Cardiac septum (tissue), 1 donor: ENCODE results near the gene SEMA3D. TPM values are rescaled to one million over a fixed set of nuclear protein-coding genes. Genes with fewer than 3 reads are reported as not detected.

Experiments used
- DNase-seq: peaks from one replicate; pipeline ENCODE4 v3.0.0-alpha.2; 2020; ENCODE audit warnings: low spot score
- intact Hi-C: fragments of 100-400 bp; cut with DNase I; formaldehyde crosslinking; loops from one replicate; pipeline ENCODE4 v1.14.0; 2022
- long read RNA-seq: library from polyadenylated mRNA; unstranded; transcript quantifications from one replicate; pipeline ENCODE4 v2.0.0, GENCODE V29; 2021
- total RNA-seq: library from RNA; stranded (reverse); fragmentation: NEBNext Ultra II Directional; extraction: Animal tissue kit (Norgen Biotek cat#: 25700); gene quantifications from one replicate; pipeline ENCODE4 v1.2.1, GENCODE V29; 2021
- donor health status: DM: no; HTN: no; CAD: no.

Gene SEMA3D
- 1.9 TPM for total RNA-seq
- long read RNA-seq: 0 reads

GRCh38 chr7:85186521-85187241, at the start of gene SEMA3D:
TSS of gene SEMA3D (minus strand) at chr7:85187056. CDS start at chr7:85121891, 65,165 bp downstream.
- intact Hi-C loops: loop anchor here (5.0 kb wide), 1 partner anchor 144 kb away; no protein-coding TSS in a partner anchor

GRCh38 chr7:85234730-85235129, 47.9 kb upstream of the SEMA3D start:
- DNase-seq: no peak
- intact Hi-C loops: no loop called here

More at GRCh38 chr7:85186521-85187241, at the start of gene SEMA3D:
- peak; percentile 77 for DNase-seq

GRCh38 chr7:85232068-85232467, 45.2 kb upstream of the SEMA3D start:
- intact Hi-C loops: no loop called here
- DNase-seq: no peak

DNA sequence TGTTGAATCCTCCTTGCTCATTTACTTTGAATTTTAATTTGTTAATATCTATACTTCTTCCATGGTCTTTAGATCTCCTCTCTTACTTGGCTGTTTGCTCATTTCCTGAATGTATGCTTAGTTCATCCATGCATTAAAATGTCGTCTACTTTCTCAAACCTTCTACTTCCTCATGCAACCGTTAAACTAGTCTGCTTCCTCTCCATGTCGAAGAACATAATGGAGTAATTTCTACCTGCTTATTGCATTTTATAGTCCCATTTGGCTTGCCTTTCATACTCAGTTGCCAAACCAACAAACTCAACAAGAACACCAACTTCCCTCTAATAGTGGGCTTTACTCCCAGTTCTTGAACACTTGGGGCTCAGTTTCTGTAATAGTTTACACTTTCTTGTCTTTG, 43.8 kb upstream of the SEMA3D start:
- no peak for DNase-seq
- intact Hi-C loops: no loop called here

DNA sequence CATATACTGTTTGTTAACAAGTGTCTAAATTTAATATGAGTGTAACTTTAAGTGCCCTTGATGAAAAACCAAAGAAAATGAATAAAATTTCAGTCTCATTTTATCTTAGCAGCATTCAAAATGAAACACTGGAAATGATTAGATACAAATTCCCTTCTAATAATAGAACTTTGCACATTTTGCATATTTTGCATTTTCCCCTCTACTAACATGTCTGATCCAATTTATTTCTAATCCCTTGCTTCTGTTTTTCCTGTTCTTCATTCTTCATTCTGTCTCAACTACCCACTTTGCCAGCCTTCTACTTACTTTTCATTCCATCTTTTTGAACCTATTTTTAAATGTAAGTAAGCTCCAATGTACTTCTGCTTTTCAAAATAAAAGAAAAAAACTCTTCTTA, 42.7 kb upstream of the SEMA3D start:
- intact Hi-C loops: no loop called here
- no peak for DNase-seq

GRCh38 chr7:85226361-85227085, 39.7 kb upstream of the SEMA3D start:
- no peak for DNase-seq
- intact Hi-C loops: no loop called here

DNA sequence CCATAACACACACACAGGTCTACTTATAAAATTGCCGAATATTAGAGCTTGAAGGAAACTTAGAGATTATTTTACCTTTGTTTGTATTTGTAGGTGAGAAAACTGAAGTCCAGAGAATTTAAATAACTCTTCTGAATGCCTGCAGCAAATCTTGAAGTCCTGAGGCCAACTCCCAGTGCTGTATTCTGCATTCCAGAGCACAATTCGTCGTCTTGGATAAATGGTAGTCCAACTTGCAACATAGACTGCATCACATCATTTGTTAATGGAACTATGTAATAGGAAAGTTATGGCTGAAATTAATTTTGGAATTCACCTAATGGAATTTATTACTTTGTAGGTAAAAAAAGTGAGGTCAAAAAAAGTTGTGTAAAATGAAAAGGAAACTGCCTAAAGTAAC, 37.3 kb upstream of the SEMA3D start:
- intact Hi-C loops: no loop called here
- no peak for DNase-seq

DNA sequence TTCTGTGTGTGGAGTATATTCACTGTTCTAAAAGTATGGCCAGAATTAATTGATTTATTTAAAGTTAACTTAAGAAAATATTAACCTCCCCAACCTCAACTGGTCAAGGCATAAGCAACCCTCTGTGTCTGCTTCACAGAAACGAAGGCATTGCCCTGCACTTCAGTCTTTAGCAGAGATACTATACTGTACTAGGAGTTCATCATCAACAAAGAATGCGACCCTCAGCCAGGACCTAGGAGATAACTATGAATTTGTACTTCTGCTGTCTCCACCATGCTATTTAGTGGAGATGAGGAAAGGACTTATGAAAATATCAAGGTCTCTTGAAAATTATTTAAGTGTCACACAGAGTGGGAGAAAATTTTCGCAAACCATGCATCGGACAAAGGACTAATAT, 35.7 kb upstream of the SEMA3D start:
- intact Hi-C loops: no loop called here
- no peak for DNase-seq

- intact Hi-C loops: no loop called here
- DNase-seq: no peak
Observed at GRCh38 chr7:85221796-85222195, 34.9 kb upstream of the SEMA3D start.

DNA sequence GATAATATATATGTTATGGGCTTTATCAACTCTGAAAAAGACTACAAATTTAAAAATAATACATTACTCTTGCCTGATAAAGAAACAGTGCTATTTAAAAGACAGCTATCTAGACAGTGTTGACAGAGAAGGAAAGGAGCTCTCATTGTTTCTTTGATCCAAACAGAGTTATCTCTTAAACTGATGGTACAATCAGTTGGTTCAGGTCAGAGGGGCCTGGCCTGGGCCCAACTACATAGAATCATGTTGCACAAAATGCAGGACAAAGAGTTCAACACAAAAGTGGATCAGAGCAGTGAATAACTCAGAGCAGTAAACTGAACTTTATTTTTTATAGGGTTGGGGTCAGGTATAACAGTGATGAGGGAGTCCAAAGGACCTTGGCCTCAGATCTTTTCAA, 33.8 kb upstream of the SEMA3D start:
- intact Hi-C loops: no loop called here
- no peak for DNase-seq

- intact Hi-C loops: no loop called here
- no peak for DNase-seq
Observed at GRCh38 chr7:85220023-85220422, 33.2 kb upstream of the SEMA3D start.

DNA sequence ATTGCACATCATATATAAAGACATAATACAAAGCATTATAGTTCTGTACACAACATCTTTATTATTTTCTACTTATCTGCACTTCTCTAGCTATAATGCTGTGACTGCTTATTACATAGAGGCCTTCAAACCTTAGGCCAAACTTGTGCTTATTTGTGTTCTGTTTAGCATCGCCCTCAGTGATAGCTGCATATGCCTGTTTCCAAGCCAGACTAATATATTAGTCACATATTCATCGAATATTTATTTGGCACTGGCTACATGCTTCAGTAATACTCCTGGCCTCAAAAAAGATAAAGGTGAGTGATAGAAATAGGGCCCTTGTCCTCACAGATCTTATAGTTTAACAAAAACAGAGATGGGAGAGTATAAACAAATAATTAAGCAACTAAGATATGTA, 30.2 kb upstream of the SEMA3D start:
- no peak for DNase-seq
- intact Hi-C loops: no loop called here

DNA sequence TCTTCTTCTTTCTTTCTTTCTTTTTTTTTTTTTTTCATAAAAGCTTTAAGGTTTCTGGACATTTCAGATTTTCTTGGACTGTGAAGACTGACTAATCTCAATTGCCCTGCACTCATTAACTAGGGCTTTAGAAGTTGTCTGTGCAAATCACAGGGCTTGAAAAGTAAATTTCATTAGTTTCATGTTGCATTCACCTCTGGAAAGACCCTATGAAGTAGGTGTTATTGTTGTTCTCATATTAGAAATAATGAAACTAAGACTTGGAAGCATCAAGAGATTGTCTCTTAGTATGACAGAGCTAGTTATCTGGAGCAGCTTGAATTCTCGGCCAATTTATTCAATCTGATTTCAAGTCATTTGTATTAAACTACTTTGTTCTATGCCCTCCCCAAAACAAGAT, 28.2 kb upstream of the SEMA3D start:
- DNase-seq: no peak
- intact Hi-C loops: no loop called here

DNA sequence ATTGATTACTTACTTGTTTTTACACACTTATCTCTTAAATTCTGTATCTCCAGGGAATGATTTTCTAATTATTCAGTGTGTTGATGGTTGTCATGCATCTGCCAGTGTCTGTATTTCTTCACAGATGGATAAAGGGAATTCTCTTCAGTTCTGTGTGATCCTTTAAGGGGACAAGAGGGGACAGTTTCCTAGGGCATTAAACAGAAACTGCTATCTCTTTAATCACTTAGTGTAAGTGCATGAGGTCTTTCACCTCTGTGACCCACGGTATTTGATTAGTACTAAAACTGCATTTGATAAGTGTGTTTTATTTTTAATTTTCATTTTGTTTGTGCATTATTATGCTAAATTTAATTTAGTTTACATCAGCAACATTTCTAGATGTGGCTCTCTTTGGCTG, 26.6 kb upstream of the SEMA3D start:
- no peak for DNase-seq
- intact Hi-C loops: no loop called here

DNA sequence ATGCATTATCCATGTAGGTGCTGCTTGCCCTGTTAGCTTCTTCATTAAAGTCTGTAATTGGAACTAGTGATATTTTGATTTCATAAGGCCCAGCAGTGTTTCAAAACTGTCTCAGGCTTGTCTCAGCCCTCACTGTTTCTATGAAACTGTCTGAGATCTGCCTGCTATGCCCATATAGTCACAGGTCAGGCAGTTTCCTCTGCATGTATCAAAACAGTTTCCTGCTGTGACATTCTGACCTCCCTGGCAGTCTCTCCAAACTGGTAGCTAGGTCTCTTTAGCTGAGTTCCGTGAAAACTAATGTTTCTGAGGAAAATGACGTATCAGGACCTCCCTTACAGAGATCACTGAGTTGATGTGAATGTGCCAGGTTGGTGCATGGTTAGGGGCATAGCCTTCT, 18.9 kb upstream of the SEMA3D start:
- intact Hi-C loops: no loop called here
- no peak for DNase-seq

- intact Hi-C loops: no loop called here
Observed at GRCh38 chr7:85204496-85204895, 17.6 kb upstream of the SEMA3D start.

GRCh38 chr7:85204061-85204460, 17.2 kb upstream of the SEMA3D start:
- intact Hi-C loops: no loop called here

More at GRCh38 chr7:85204496-85204895, 17.6 kb upstream of the SEMA3D start:
- DNase-seq: no peak

GRCh38 chr7:85201209-85201608, 14.4 kb upstream of the SEMA3D start:
- intact Hi-C loops: no loop called here
- no peak for DNase-seq

More at GRCh38 chr7:85204061-85204460, 17.2 kb upstream of the SEMA3D start:
- DNase-seq: no peak

DNA sequence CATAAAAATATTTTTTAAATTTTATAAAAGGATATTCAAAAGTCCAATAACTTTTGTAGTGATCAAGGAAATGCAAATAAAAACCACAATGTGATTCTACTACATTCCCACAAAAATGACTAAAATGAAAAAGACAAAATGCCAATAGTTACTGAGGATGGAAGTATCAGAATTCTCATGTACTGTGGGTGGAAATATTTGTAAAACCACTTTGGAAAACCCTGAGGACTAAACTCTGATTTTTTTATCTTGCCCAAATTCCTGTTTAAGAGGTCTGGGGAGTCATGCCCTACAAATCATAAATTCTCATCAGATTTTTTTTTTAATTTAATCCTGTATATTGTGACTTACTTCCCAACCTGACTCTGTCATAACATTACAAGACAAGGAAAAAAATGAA, 9.8 kb upstream of the SEMA3D start:
- intact Hi-C loops: no loop called here

GRCh38 chr7:85191383-85191782, 4.5 kb upstream of the SEMA3D start:
- no peak for DNase-seq
- intact Hi-C loops: no loop called here

More for the DNA sequence above, 9.8 kb upstream of the SEMA3D start:
- DNase-seq: no peak

- DNase-seq: no peak
- intact Hi-C loops: loop anchor here (5.0 kb wide), 1 partner anchor 144 kb away; no protein-coding TSS in a partner anchor
Observed at GRCh38 chr7:85186083-85186520, 754 bp downstream of the SEMA3D start.
